GM18867 (cell line): ENCODE measurements around the gene IQGAP2.
A peak's percentile ranks its signal among the peaks of the same experiment; 100 is the strongest.
"Not testable (repeated sequence)": the region's sequence is repeated elsewhere in the genome, so short reads cannot be mapped to it uniquely, and the experiment has no call there.

ENCODE experiments used
- ATAC-seq: cut with Tn5 transposase; IDR thresholded peaks from one replicate; pipeline ENCODE4 v1.9.1; 2021; ENCODE audit warnings: mild to moderate bottlenecking, moderate library complexity; ENCODE audit not compliant: unreplicated experiment

IQGAP2 gene

GRCh38 chr5:76532052-76532451 lies 129.0 kb downstream of the IQGAP2 start:
- no peak for ATAC-seq

- no peak for ATAC-seq
Measured at GRCh38 chr5:76532973-76533372, 129.9 kb downstream of the IQGAP2 start.

GRCh38 chr5:76535577-76535976 lies 132.5 kb downstream of the IQGAP2 start:
- ATAC-seq: no peak

- ATAC-seq: no peak
Measured at GRCh38 chr5:76537073-76537543, 134.0 kb downstream of the IQGAP2 start.

- ATAC-seq: no peak
Measured at GRCh38 chr5:76542241-76542640, 139.2 kb downstream of the IQGAP2 start.

GRCh38 chr5:76542887-76543690 lies 140.0 kb downstream of the IQGAP2 start:
- ATAC-seq: no peak

- no peak for ATAC-seq
Measured at GRCh38 chr5:76544268-76544926, 141.3 kb downstream of the IQGAP2 start.

- ATAC-seq: no peak
Measured at GRCh38 chr5:76545184-76545583, 142.1 kb downstream of the IQGAP2 start.

- no peak for ATAC-seq
Measured at GRCh38 chr5:76546497-76547102, 143.5 kb downstream of the IQGAP2 start.

GRCh38 chr5:76547242-76547890 lies 144.3 kb downstream of the IQGAP2 start:
- peak; percentile 79 for ATAC-seq

- peak; percentile 19 for ATAC-seq
Measured at GRCh38 chr5:76547891-76548524, 144.9 kb downstream of the IQGAP2 start.

GRCh38 chr5:76548525-76549229 lies 145.6 kb downstream of the IQGAP2 start:
- ATAC-seq: no peak

GRCh38 chr5:76550881-76551280 lies 147.8 kb downstream of the IQGAP2 start:
- ATAC-seq: not testable (repeated sequence)

GRCh38 chr5:76552546-76552945 lies 149.5 kb downstream of the IQGAP2 start:
- ATAC-seq: no peak

- ATAC-seq: no peak
Measured at GRCh38 chr5:76553251-76553650, 150.2 kb downstream of the IQGAP2 start.

GRCh38 chr5:76555114-76555513 lies 152.0 kb downstream of the IQGAP2 start:
- no peak for ATAC-seq

GRCh38 chr5:76555717-76556116 lies 152.6 kb downstream of the IQGAP2 start:
- no peak for ATAC-seq

GRCh38 chr5:76556511-76557221 lies 153.6 kb downstream of the IQGAP2 start:
- ATAC-seq: peak; percentile 93
